ENCODE results near the gene TC2N. TPM values are rescaled to one million over a fixed set of nuclear protein-coding genes. Genes with fewer than 3 reads are reported as not detected.

TC2N gene
- total RNA-seq, 1 donor from 2014 or later, result 2.5 TPM

- H3K36me3 Mint-ChIP-seq (ENCODE audit: unreplicated experiment), result no peaks in the 10 kb centered on the region
- no peak overlapping the region for H3K27ac Mint-ChIP-seq (ENCODE audit: unreplicated experiment)
- H3K27me3 Mint-ChIP-seq (ENCODE audit: unreplicated experiment), result peaks cover 5% of the 10 kb centered on the region
- no peaks in the 10 kb centered on the region for H3K9me3 Mint-ChIP-seq (ENCODE audit: unreplicated experiment)
- no peaks in the 10 kb centered on the region for H3K4me1 Mint-ChIP-seq (ENCODE audit: low read depth, unreplicated experiment)
- TF ChIP-seq, protein P1, sequence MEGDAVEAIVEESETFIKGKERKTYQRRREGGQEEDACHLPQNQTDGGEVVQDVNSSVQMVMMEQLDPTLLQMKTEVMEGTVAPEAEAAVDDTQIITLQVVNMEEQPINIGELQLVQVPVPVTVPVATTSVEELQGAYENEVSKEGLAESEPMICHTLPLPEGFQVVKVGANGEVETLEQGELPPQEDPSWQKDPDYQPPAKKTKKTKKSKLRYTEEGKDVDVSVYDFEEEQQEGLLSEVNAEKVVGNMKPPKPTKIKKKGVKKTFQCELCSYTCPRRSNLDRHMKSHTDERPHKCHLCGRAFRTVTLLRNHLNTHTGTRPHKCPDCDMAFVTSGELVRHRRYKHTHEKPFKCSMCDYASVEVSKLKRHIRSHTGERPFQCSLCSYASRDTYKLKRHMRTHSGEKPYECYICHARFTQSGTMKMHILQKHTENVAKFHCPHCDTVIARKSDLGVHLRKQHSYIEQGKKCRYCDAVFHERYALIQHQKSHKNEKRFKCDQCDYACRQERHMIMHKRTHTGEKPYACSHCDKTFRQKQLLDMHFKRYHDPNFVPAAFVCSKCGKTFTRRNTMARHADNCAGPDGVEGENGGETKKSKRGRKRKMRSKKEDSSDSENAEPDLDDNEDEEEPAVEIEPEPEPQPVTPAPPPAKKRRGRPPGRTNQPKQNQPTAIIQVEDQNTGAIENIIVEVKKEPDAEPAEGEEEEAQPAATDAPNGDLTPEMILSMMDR (IDR thresholded peaks at IDR 0.05; ENCODE audit: partially characterized antibody, unreplicated experiment), result no peak
- no peak overlapping the region for H3K4me3 Mint-ChIP-seq (ENCODE audit: unreplicated experiment)
- DNase-seq, result no peak
Observed at GRCh38 chr14:91885113-91885712, 17.9 kb upstream of the TC2N start.

DNA sequence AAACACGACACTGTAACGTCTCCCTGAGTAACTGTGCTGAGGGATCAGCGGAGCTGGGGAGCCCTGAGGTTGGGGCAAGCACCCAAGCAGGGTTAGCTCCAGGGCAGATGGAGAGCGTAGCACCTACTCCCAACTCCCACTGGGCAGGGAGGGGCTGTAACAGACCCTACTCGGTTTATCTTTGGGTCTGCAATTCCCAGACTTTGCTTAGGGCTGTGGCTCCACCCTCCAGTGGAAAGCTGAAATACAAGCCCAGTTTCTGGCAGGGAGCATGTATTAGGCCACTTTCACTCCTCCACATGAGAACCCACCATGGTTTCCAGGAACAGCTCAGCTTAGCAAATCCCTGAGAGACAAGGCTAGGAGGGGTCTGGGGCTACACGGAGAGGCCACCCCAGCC is 17.3 kb upstream of the TC2N start:
- H3K4me1 Mint-ChIP-seq (ENCODE audit: low read depth, unreplicated experiment), result no peaks in the 10 kb centered on the region
- no peak for DNase-seq
- peaks cover 5% of the 10 kb centered on the region for H3K27me3 Mint-ChIP-seq (ENCODE audit: unreplicated experiment)
- H3K27ac Mint-ChIP-seq (ENCODE audit: unreplicated experiment), result no peak overlapping the region
- no peaks in the 10 kb centered on the region for H3K36me3 Mint-ChIP-seq (ENCODE audit: unreplicated experiment)
- H3K9me3 Mint-ChIP-seq (ENCODE audit: unreplicated experiment), result no peaks in the 10 kb centered on the region
- TF ChIP-seq, protein P1 (IDR thresholded peaks at IDR 0.05; ENCODE audit: partially characterized antibody, unreplicated experiment), result no peak
- no peak overlapping the region for H3K4me3 Mint-ChIP-seq (ENCODE audit: unreplicated experiment)

- Mint-ChIP-seq H3K27ac (ENCODE audit: unreplicated experiment) (no peak overlapping the region), H3K4me3 (ENCODE audit: unreplicated experiment) (no peak overlapping the region), H3K9me3 (ENCODE audit: unreplicated experiment) (no peaks in the 10 kb centered on the region), H3K36me3 (ENCODE audit: unreplicated experiment) (no peaks in the 10 kb centered on the region), H3K4me1 (ENCODE audit: low read depth, unreplicated experiment) (no peaks in the 10 kb centered on the region), H3K27me3 (ENCODE audit: unreplicated experiment) (peaks cover 5% of the 10 kb centered on the region)
- no peak for DNase-seq
- TF ChIP-seq, protein P1 (IDR thresholded peaks at IDR 0.05; ENCODE audit: partially characterized antibody, unreplicated experiment), result no peak
Observed at GRCh38 chr14:91883753-91884152, 16.4 kb upstream of the TC2N start.

DNA sequence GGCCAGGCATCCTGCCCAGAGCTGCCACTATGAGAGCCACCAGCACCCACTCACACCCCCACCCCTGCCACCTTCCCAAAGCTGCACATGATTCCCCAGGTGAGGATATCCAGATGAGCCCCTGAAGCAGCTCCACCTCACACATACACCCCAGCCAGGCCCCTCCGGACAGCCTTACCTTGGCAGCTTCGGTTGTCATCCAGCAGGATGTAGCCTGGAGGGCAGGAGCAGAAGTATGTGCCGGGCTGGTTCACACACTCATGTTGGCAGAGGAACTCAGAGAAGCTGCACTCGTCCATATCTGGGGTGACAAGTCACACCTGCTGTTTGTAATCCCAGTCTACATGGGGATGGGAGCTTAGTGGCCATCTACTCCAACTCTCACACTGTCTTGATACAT is 15.4 kb upstream of the TC2N start:
- Mint-ChIP-seq H3K27ac (ENCODE audit: unreplicated experiment) (no peak overlapping the region), H3K27me3 (ENCODE audit: unreplicated experiment) (peaks cover 5% of the 10 kb centered on the region), H3K9me3 (ENCODE audit: unreplicated experiment) (no peaks in the 10 kb centered on the region), H3K4me3 (ENCODE audit: unreplicated experiment) (no peak overlapping the region), H3K36me3 (ENCODE audit: unreplicated experiment) (no peaks in the 10 kb centered on the region), H3K4me1 (ENCODE audit: low read depth, unreplicated experiment) (no peaks in the 10 kb centered on the region)
- no peak for DNase-seq
- TF ChIP-seq, protein P1 (IDR thresholded peaks at IDR 0.05; ENCODE audit: partially characterized antibody, unreplicated experiment), result no peak

DNA sequence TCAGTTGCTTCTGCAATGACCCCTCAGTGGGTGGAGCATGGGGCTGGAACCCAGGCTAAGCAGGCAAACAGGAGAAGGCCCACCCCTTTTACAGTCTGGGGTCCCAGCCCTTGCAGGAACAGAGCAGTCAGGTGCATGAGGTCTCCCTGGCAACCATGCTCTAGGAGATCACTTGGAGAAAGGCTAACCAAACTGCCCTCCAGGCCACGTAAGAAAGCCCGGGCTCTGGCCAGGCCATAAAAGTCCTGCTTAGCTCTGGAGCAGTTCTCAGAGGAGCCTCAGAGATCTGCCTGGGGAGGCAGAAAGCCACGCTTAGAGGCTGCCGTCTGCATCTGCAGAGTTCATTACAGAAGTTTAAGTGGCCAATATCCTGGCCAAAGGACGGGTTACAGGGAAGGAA is 15.0 kb upstream of the TC2N start:
- no peak for DNase-seq
- Mint-ChIP-seq H3K4me1 (ENCODE audit: low read depth, unreplicated experiment) (no peaks in the 10 kb centered on the region), H3K4me3 (ENCODE audit: unreplicated experiment) (no peak overlapping the region), H3K27ac (ENCODE audit: unreplicated experiment) (no peak overlapping the region), H3K36me3 (ENCODE audit: unreplicated experiment) (no peaks in the 10 kb centered on the region), H3K9me3 (ENCODE audit: unreplicated experiment) (no peaks in the 10 kb centered on the region), H3K27me3 (ENCODE audit: unreplicated experiment) (peaks cover 5% of the 10 kb centered on the region)
- TF ChIP-seq, protein P1 (IDR thresholded peaks at IDR 0.05; ENCODE audit: partially characterized antibody, unreplicated experiment), result no peak

All from glutamatergic neuron (in vitro differentiated cells).